ENCODE measurements around the gene MTSS2.

GRCh38 chr16:70681382-70682238 is 4.2 kb downstream of the MTSS2 start:
- TF ChIP-seq, protein P1, sequence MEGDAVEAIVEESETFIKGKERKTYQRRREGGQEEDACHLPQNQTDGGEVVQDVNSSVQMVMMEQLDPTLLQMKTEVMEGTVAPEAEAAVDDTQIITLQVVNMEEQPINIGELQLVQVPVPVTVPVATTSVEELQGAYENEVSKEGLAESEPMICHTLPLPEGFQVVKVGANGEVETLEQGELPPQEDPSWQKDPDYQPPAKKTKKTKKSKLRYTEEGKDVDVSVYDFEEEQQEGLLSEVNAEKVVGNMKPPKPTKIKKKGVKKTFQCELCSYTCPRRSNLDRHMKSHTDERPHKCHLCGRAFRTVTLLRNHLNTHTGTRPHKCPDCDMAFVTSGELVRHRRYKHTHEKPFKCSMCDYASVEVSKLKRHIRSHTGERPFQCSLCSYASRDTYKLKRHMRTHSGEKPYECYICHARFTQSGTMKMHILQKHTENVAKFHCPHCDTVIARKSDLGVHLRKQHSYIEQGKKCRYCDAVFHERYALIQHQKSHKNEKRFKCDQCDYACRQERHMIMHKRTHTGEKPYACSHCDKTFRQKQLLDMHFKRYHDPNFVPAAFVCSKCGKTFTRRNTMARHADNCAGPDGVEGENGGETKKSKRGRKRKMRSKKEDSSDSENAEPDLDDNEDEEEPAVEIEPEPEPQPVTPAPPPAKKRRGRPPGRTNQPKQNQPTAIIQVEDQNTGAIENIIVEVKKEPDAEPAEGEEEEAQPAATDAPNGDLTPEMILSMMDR (IDR thresholded peaks at IDR 0.05; ENCODE audit: insufficient read depth, low read depth, low read length): no peak
- no peak for TF ChIP-seq EZH2 (IDR thresholded peaks at IDR 0.05; ENCODE audit: insufficient read depth, low read length)
